GF-D8 (cell line): ENCODE data around the gene HIGD1C.
"Not testable (repeated sequence)": the region's sequence is repeated elsewhere in the genome, so short reads cannot be mapped to it uniquely, and the experiment has no call there.

Experiments
- DNase-seq: peaks from one replicate; lab custom pipeline; 2025; lab: John Stamatoyannopoulos, UW

HIGD1C gene

DNA sequence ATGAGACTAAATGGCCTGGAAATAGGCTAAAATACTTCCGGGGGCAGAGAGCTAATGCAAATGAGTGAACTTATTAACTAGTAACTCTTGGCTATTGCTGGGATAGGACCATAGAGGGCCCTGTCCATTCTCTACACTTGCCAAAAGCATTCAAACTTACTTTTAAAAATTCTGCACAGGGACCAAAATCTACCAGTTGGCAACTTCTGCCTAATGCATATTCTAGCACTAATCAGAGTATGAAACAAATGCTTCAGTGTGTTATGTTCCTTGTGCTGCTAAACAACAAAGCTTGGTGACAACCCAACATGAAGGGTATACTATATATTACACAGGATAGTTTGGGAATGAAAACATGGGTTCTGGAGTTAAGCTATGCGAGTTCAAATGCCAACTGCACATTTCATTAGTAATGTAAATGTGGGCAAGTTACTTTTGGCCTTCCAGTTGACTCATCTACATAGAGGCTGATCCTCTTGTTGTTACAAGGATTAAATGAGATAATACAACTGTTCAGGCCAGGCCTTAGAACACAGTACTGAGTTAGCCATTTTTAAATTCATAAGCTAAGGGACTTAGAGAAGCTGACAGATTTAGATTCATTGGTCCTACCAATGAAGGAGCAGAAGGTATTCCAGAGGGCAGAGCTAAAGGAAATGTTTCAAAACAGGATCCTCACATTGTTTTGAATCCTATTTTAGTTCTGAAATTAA lies 32.4 kb downstream of the HIGD1C start:
- DNase-seq, result no peak

DNA sequence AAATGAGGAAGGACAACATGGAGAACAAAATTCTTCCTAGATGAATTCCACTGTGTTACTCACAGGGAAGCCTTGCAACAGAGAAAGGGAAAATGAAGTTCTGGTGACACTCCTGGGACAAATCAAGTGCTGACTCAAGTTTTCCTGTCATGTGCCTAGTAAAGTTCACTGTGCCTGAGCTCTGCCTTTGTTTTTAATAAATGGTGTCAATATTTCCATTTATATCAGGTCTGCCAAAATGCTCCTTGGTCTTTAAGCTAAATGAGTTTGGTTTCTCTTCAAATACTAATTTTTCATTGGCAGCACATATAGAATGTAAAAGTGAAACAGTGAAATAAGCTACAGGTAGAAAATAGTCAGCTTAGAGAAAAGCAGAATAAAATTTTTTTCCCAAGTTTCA lies 33.0 kb downstream of the HIGD1C start:
- DNase-seq, result no peak

DNA sequence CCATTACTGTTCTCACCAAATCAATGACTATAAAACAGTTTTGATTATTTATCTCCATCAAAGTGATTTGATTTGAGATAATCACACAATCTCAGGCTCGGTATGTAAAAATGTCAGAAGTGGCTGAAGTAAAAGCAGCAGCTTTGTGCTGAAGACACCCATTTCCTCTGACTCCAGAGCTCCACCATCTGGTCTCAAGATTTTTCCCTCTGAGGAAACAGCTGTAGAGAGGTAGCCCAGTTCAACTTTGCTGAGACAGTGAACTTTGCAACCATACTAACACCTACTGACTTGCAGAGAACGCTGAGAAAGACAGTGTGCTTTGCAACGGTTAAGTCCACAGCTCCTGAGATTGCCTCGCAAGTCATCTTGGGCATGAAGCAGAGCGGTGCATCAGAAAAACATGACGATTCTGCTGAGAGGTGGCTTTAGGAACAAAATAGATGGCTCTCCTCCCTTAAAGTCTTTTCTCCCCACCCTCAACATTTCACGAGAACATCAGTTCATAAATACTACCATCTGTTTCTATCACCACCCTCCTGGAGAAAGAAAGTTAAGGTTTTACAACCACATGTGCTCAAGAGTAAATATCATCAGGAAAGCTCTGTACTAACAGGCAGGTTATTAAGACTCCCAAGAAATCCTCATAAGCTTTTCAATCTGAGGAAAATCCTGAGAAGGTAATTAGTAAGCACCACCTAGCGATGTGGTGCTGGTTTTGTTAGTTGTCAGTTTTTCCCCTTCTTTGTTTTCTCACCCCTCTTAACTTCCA lies 34.8 kb downstream of the HIGD1C start:
- no peak for DNase-seq

DNA sequence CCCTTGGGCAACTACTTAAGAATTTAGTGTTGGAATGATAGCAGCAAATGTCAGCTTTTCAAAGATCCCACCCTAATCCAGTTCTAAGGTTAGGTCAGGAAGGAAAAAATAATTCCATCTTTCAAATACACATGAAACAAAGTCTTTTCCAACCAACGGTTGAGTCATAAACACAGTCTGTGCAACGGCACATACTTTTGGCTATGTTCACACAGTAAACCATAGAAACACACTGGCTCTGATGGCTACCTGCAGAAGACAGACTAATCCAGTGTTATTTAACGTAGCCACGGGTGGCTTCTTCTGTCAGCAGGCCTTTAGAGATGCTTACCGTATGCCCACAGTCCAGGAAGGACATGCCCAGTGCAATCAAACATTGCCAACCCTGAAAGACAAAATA lies 35.7 kb downstream of the HIGD1C start:
- DNase-seq, result no peak

DNA sequence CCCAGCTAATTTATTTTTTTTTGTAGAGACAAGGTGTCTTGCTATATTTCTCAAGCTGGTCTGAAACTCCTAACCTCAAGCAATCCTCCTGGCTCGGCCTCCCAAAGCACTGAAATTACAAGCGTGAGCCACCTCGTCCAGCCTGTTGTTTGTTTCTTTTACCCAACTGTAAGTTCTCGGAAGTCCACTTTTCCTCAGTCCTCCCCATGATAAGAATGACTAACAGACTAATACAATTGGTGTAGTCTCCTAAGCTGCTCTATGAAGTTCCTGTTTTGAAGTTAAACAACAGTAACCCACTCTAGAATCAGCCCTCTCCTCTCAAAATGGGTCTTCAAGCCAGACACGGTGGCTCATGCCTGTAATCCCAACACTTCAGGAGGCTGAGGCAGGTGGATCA lies 36.5 kb downstream of the HIGD1C start:
- DNase-seq, result no peak

DNA sequence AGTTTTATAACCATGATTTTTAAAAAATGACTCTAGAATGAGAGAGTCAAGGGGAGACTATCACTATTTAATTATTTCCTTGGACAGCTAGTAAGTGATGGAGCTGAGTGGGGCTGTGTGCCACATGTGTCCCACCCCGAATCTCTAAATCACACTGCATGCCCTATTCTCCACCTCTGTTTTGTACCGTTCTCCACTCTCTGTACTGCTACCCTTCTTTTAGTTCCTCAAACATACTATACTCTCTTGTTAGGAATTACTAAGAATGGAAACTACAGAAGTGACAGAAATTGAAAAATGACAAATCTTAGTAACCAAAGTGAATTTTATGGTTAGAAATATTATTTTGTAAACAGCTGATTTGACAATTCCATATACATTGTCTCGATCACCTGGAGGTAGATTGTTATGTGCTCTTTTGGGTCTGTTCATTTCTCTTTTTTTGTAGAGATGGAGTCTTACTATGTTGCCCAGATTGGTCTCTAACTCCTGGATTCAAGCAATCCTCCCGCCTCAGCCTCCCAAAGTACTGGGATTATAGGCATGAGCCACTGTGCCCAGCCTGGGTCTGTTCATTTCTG lies 37.9 kb downstream of the HIGD1C start:
- DNase-seq, result no peak

DNA sequence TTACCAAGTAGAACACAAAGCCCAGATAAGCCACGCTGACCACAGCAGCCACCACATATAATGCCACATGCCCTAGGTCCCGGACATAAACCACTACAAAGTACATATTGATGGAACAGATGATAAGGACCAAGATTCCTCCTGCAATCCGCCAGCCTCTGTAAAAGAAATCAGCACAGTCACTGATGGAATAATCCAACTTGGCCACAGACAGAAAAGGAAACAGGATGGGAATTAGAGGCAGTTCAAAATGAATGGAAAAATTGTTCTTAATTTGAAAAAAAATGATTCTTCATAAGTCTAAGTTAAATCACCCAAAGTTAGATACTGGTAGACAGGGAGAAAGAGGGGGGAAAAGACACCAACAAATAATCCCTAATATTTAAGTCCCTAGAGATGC lies 38.4 kb downstream of the HIGD1C start:
- no peak for DNase-seq

DNA sequence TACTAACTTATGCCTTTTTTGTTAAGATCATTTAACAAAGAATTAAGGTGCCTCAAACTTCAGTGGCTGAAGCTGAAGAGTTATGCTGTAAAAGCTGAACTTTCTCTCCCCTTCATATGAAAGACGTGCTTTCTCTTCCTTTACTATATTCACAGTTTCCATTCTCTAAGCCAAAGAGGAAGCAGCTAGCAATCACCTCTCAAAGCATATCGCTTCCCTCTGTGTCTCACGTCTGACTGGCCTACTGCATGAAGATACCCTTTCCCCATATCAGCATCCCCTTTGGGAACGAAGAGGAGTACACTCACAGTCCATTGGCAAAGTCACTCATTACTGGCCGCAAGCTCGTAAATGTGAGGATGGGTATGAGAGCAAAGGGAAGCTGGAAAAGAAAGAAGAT lies 38.9 kb downstream of the HIGD1C start:
- no peak for DNase-seq

DNA sequence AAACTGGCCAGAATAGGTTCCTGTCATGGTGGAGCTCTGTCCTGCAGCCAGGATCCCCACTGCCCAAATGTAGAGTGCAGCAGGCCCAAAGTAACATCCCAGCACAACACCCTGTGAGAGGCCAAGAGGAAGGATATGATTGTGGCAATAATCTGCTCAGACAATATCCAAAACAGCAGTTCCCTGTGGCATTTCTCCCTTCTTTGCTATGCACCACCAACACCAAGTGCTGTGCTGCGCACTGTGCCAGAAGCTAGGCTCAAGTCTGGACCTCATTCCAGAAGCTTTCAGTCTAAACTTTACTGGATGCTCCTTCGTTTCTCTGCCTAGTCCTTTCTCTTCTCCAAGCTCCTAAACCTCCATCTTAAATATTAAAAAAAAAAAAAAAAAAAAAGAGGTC lies 40.5 kb downstream of the HIGD1C start:
- DNase-seq, result no peak

DNA sequence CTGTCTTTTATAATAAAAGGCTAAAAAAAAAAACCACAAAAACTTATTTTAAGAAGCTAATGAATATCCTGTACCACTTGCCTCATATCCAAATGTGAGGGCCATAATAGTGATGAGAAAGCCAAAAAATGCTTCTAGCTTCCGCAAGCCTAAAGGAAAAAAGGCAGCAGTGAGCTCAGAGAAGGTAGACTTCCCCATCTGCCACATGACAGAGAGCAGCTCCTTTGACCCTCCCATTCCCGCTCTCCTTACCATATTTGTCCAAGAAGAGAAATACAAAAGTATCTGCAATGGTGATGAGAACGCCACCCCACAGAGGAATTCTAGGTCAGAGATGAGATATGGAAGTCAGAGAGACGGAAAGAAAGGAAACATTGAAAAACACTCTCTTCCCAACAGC lies 46.7 kb downstream of the HIGD1C start:
- no peak for DNase-seq

DNA sequence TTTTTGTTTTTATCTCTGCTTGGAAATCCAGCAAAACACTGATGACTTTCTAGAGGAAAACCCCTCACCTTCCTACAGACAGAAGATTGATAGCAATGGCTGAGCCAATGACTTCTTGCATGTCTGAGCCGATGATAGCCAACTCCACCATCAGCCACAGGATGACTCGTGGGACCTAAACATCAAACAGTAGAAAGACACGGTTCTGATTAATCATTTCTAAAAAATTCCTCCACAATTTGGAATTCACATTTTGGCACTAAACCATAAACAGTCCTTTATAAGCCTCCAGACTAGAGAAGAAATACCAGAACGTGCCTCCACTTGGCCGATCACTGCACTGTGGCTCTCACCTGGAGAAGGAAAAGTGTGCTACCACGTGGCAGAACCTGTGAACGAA lies 47.9 kb downstream of the HIGD1C start:
- no peak for DNase-seq

DNA sequence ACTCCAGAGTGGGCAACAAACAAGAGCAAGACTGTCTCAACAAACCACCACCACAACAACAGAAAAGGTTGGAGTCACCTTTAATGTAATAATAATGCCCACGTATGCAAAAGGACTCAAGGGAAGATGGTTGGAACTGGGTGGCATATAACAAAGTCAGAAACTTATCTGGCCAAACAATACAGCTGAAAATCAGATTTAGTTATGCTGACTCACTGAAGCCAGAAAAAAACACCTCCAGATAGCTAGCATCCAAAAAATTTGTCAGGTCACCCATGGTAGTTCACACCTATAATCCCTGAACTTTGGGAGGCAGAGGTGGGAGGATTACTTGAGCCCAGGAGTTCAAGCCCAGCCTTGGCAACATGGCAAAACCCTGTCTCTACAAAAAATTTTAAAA lies 49.5 kb downstream of the HIGD1C start:
- DNase-seq, result no peak

DNA sequence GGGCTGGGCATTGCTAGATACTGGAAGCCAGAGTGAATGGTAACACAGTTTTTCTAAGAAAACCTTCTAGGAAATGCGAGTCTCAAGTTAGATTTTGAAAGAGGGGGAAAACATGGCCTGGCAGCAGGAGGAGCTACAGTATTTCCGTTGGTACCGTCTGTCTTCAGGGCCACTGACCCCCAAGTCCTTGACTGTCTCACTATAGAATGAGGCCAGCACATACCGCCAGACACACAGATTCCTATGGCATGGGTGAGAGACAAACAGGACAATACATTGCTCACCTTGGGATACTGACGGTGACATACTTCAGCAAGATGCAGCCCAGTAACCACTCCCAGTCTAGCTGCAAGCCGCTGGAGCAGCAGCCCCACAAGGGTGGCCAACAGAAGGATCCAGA lies 52.2 kb downstream of the HIGD1C start:
- DNase-seq, result no peak

DNA sequence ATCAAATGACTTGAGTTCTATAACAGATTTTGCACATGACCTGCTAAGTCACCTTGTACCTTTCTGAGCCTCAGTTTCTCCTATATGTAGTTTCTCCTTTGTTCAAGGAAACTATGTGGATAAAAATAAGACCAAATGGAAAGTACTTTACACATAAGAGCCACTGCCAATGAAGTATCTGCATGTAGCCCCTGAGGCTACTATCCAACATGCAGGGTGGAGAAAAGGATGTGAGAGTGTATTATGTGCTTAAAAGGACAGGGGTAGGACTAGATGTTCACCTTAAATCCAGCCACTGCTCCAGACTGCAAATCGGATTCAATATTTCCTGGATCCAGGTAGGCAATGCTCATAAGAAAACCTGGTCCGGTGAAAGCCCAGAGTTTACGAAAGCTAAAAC lies 52.7 kb downstream of the HIGD1C start:
- DNase-seq, result no peak

DNA sequence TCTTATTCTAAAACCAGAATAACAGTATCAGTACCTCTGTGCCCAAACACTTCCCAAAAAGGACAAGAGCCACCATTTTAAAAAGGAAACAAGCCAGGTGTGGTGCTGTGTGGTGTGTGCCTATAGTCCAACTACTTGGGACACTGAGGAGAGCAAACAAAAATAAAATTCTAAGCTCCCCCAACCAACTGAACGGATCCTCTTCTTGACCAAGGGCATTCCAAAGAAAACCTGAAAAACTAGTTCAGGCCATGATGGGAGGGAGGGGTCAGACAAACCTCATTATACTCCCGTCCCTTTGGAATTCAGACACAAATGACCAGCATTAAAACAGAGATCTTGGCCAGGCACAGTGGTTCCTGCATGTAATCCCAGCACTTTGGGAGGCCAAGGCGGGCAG lies 53.3 kb downstream of the HIGD1C start:
- no peak for DNase-seq

DNA sequence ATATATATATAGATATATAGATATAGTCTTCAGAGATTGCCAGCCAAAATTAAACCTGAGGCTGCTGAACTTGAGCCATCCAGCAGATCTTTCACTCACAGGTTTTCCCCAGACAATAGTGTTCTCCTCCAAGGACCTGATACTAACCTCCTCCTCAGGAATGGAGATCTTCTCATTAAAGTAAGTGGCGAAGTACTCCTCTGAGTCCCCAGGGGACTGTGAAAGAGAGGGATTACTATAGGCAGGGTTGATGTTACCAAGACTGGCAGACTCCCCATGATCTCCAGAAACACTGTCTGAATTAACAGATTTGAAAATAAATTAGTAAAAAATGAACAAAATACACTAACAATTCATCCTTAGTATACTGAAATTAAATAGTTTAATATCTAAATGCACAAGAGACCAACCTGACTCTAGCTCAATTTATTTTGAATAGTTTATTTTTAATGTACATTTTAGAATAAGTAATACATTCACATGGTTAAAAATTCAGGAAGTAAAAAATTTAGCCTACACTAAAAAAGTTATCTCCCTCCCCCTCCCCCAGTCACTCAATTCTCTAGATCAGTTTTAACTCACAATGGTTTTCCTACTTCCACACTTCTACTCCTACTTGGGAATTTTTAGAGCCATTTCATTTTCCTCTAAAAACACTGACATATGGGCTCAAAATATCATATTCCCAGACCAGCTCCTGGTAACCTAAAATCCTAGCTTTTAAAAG lies 56.1 kb downstream of the HIGD1C start:
- no peak for DNase-seq

DNA sequence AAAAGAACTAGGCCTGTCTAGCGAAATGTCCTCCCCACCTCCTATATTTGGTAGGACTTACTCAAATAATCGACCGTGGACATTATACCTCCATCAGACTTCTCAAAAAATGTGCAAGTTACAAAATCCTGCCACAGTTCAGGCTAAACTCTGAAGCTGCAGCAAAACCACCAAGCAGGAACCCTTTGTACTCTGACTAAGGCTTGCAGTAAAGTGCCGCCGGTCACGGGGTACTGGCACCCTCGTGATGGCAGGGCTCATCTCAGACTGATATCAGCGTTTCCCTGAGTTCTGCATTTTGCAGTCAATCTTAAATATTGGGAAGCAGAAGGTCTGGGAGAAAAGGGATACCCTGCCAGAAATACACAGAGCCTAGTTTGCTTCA lies 56.7 kb downstream of the HIGD1C start:
- DNase-seq, result no peak

DNA sequence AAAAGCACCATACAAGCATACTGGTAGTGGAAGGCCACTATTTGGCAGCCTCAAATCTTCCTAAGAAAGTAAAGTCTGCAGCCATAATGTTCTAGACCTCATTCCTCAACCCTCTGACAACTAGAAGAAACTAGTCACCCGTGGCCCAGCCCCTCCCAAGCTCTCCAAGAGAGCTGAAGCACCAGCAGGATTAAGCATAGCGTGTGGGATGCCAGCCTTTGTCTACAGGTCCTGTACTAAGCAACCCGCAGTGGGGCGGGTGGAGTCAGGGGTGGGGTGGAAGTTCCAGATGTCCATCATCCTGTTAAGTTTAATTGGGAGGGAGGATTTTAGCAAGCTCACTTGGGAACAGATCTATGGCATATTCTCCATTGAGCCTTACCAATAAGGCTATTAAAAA lies 59.6 kb downstream of the HIGD1C start:
- DNase-seq, result no peak

DNA sequence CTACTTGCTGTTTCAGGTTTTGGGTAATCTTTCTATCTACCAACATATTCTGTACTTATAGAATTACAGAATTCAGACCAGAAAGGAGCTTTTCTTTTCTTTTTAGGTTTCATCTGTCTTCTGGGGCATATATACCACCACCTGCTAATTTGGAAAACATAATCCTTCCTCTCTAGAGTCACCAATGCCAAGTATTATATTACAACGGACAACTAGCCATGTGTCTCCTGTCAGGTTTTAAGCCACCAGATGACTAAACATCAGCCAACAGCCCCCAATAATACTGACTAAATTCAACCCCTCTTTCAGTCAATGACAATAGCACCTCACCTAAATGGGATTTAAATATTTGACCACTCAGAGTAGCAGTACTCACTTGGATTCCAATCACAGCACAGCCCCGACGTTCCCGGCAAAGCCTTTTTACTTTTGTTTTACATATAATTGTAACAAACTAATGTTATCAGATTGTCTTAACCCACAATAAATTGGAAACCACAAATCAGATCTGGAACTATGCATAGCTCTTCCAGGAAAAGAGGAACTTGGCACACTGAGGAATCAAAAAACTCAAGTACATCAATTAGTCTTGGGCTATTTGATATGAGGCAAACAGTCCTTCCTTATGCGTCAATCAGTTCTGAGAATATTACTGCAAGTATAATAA lies 60.4 kb downstream of the HIGD1C start:
- no peak for DNase-seq

DNA sequence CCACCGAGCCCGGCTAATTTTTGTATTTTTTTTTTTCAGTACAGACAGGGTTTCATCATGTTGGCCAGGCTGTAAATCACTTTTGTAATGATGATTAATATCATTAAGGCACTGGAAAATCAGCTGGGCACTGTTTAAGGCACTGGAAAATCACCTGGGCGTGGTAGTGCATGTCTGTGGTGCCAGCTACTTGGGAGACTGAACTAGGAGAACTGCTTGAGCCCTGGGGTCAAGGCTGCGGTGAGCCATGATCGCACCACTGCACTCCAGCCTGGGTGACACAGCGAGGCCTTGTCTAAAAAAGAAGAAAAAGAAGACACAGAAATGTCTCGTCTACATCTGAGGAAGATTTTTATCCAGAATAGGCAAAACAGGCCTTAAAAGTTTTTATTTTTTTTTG lies 61.1 kb downstream of the HIGD1C start:
- no peak for DNase-seq

DNA sequence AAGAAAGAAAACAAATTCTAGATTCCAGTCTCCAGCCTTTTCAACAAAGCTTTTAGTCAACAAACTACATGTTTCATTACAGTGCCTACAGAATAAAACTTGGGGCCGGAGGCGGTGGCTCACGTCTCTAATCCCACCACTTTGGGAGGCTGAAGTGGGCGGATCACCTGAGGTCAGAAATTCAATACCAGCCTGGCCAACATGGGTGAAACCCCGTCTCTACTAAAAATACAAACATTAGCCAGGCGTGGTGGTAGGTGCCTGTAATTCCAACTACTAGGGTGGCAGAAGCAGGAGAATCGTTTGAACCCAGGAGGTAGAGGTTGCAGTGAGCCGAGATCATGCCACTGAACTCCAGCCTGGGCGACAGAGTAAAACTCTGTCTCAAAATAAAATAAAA lies 62.1 kb downstream of the HIGD1C start:
- DNase-seq, result not testable (repeated sequence)

DNA sequence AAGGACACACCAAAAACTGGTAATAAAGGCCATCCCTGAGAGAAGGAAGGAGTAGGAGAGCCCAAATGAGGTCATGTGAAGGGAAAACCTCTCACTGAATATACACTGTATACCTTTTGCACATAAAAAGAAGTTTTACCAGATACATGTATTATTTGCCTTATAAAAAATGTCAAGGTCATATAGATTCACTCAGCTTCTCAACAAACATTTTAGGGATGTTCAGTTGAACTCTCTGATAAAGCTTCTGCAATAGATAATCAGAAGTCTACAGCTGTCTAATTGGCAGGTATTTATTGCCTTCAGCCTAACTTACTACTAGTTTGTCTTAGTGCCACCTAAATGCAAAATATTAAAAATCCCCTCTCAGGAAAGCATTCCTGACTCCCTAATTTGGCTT lies 65.1 kb downstream of the HIGD1C start:
- DNase-seq, result no peak
